ENCODE measurements around the gene NSD2. TPM values are rescaled to one million over a fixed set of nuclear protein-coding genes. Genes with fewer than 3 reads are reported as not detected.
"Not testable (repeated sequence)": the region's sequence is repeated elsewhere in the genome, so short reads cannot be mapped to it uniquely, and the experiment has no call there.

The NSD2 gene
- polyA plus RNA-seq, 3 donors: 7.3 to 12.0 (median 9.8) TPM

DNA sequence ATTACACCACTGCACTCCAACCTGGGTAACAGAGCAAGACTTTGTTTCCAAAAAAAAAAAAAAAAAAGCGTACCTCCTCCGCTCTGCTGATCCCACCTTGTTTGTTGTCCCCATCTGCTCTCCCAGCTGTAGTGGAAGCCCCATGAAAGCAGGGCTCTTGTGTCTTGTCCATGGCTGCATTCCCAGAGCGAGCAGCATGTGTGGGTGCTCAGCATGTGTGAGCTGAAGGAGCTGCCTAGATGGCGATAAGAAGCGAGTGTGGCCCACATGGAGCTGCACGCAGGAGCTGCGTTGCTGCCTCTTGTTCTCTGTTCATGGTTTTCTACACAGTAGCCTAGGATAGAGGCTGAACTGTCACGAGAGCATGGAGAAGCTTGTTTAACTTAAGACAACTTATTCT is 12.4 kb downstream of the NSD2 start:
- no peak overlapping the region for H3K27ac ChIP-seq (ENCODE audit: low read depth, low read length)
- 92 to 96% (median 94%) methylated on average over 8 of the region's 8 CpGs for WGBS, 3 donors

DNA sequence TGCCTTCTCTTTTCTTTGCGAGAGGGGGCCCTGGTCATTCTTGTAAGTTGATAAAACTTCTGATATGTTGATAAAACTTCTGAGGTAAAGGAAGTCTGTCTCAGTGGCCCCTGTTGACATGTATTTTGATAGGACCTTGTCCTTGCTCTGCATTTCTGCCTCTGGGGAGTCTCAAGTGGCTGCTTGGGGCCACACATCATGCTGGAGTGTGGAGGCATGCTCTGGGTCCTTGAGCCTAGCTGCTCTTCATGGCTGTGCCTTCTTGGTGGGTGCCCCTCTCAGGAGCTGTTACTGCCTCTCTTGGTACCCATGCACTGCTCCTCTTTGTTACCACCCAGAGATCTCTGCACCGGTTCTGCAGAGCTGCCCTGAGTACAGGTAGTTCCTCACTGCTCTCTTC is 14.2 kb downstream of the NSD2 start:
- no peak overlapping the region for H3K27ac ChIP-seq (ENCODE audit: low read depth, low read length)
- 81 to 92% (median 89%) methylated on average over 2 of the region's 2 CpGs for WGBS, 3 donors

DNA sequence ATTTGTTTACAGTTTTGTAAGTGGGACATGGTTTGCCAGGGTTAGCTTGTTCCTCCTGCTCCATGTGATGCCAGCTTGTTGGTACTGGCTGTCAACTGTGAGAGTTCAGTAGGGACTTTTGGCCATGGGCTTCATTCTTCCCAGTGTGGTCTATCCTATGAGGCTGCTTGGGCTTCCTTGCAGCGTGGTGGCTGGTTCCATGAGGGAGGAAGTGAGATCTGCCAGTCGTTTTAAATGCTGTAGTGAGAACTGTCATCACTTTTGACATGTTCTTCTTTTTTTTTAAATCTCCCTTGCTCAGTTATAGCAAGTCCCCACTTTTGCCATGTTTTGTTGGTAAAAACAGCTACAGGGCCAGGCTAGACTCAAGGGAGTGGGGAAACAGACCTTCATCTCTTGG is 15.9 kb downstream of the NSD2 start:
- 38 to 80% (median 45%) methylated on average over 2 of the region's 2 CpGs for WGBS, 3 donors
- no peak overlapping the region for H3K27ac ChIP-seq (ENCODE audit: low read depth, low read length)

DNA sequence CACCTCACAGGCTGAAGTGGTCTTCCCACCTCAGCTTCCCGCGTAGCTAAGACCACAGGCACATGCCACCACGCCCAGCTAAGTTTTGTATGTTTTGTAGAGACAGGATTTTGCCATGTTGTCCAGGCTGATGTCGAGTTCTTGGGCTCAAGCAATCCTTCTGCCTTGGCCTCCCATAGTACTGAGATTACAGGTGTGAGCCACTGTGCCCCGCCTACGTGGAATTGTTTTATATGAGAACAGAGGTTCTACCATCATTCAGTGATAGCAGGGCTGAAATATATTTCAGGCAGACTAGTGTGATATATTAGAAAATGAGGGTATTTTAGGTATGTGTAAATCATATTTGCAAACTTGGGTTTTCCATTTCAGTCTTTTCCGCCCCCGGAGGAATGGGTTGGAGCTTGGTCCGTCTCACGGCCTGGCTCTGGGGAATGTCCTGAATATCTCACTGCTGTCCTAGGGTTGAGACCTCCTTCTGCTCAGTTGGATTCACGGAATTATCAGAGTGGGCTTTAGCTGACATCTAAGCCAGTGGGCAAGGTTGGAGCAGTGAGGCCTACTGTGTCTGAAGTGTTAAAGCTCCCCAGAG is 19.9 kb downstream of the NSD2 start:
- no peak overlapping the region for H3K27ac ChIP-seq (ENCODE audit: low read depth, low read length)
- 96 to 97% (median 96%) methylated on average over 11 of the region's 11 CpGs for WGBS, 3 donors

DNA sequence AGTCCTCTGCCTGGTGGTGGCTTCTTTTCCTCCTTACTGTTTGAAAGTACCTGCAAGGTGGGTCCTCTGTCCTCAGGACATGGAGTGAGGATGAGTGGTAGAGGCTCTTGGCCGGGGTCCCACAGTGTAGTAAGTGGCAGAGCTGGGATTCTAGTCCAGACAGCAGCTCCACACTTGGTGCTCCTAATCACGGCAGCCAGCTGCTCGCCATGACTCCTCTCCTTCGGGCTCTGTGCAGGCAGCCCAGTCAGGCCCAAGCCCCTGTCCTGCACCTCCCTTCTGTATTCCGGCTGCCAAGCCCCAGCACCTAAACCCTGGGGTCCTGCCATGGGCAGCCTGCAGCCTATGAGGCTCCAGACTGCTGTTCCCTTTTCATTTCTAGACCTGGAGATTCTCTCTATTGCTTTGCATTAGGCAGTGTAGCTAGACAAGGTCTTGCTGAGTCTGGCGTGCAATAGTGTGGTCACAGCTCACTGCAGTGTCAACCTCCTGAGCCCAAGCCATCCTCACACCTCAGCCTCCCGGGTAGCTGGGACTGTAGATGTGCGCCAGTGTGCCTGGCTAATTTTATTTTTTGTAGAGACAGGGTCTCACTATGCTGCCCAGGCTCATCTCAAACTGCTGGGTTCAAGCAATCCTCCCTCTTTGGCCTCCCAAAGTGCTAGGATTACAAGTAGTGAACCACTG is 24.9 kb downstream of the NSD2 start:
- H3K27ac ChIP-seq (ENCODE audit: low read depth, low read length): no peak overlapping the region
- 91 to 96% (median 92%) methylated on average over 8 of the region's 8 CpGs for WGBS, 3 donors

DNA sequence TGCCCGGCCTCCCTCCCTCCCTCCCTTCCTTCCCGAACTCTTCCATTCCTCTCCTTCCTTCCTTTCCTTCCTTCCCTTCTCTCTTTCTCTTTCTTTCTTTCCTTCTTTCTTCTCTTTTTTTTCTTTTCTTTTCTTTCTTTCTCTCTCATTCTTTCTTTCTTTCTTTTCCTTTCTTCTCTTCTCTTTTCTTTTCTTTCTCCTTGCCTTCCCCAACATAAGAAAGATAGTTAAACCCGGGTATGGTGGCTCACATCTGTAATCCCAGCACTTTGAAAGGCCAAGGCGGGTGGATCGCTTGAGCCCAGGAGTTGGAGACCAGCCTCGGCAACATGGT is 25.4 kb downstream of the NSD2 start:
- no peak overlapping the region for H3K27ac ChIP-seq (ENCODE audit: low read depth, low read length)
- WGBS, 3 donors: 89 to 90% (median 89%) methylated on average over 6 of the region's 6 CpGs

DNA sequence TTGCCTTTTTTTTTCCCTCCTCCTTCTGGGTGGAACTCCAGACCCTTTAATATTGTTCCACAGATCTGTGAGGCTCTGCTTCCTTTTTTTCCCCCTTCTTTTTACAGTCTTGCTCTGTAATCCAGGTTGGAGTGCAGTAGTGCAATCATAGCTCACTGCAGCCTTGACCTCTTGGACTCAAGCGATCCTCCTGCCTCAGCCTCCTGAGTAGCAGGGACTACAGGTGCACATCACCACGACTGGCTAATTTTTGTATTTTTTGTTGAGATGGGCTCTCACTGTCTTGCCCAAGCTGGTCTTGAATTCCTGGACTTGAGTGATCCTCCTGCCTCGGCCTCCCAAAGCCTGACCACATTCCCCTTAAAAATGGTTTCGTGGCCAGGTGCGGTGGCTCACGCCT is 26.8 kb downstream of the NSD2 start:
- H3K27ac ChIP-seq (ENCODE audit: low read depth, low read length): no peak overlapping the region
- 95 to 98% (median 96%) methylated on average over 6 of the region's 6 CpGs for WGBS, 3 donors

DNA sequence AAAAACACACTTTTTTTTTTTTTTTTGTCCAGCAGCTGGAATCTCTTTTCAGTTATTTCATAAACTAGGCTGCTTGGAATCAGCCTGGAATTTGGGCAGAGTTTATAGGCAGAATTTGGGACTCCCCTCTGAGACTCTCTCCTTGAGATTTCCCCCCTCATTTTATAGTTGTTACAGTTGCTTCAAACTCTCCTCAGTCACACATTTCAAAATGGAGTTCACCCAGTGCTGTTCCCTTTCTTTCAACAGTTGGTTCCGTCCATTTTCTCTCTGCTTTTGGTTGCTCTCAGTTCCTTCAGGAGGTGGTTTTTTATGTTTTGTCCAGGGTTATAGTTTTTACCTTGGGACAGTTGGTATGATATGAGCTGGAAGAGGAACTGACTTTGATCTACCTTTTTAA is 27.5 kb downstream of the NSD2 start:
- H3K27ac ChIP-seq (ENCODE audit: low read depth, low read length): no peak overlapping the region
- 63 to 93% (median 72%) methylated on average over 1 of the region's 1 CpG for WGBS, 3 donors

DNA sequence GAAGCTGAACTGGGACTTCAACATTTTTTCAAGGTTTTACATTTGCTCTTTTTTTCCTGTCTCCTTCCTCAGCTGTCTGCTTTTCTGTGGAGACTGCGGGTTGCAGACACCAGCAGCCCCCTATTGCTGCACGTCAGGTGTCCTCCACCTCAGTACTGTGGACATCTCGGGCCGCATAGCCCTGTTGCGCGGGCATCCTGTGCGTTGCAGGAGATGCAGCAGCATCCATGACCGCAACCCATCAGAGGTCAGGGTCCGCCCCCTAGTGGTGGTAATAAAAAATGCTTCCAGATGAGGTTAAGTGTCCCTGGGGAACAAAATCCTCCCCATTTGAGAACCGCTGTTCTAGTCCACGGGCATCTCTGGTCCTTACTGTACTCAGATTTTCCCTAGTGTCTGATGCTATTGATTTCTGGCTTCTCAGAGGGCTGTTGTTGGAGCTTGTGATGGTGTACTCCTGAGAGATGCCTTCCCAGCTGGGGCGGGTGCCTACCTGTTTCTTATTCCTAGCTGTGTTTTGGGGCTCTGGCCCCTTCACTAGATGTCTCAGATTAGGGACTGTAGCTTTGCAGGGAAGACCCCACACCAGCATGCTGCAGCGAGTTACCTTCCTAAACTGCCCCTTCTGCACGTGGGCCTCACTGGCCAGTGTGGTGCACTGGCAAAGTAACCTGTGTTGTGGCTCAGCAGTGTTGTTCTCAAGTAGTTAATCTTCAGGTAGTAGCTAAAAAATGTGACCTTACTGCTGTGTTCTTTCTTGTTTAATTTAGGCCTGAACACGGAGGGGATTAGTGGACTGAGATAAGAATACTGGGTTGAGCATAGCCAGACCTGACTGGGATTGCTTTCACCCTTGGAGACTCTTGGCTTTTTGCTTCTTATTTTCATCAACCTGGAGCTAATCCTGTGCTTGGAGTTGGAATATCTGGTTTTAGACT is 28.2 kb downstream of the NSD2 start:
- 23 to 27% (median 26%) methylated on average over 15 of the region's 15 CpGs for WGBS, 3 donors

DNA sequence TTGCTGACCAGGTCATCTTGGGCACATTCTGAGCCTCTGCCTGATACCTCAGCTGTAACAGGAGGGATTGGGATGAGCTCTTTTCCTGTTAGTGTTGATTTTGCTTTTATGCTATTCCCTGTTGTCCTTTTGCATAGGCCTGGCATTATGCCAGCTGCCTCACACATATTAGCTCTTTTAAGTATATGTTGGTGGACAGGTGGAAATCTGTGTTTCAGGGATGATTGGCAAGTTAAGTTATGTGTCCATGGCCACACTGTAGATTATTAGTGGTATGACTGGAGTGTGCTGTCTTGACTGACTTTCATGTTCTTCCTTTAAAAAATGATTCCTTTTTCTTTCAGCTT is 28.9 kb downstream of the NSD2 start:
- H3K27ac ChIP-seq (ENCODE audit: low read depth, low read length): no peak overlapping the region

More for the DNA sequence above, 28.2 kb downstream of the NSD2 start:
- no peak overlapping the region for H3K27ac ChIP-seq (ENCODE audit: low read depth, low read length)

DNA sequence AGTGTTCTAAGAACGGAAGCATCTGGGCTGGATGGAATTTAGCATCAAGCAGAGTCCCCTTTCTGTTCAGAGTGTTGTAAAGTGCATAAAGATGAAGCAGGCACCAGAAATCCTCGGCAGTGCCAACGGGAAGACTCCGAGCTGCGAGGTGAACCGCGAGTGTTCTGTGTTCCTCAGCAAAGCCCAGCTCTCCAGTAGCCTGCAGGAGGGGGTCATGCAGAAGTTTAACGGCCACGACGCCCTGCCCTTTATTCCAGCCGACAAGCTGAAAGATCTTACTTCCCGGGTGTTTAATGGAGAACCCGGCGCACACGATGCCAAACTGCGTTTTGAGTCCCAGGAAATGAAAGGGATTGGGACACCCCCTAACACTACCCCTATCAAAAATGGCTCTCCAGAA is 29.4 kb downstream of the NSD2 start:
- 86 to 90% (median 88%) methylated on average over 16 of the region's 16 CpGs for WGBS, 3 donors
- no peak overlapping the region for H3K27ac ChIP-seq (ENCODE audit: low read depth, low read length)

DNA sequence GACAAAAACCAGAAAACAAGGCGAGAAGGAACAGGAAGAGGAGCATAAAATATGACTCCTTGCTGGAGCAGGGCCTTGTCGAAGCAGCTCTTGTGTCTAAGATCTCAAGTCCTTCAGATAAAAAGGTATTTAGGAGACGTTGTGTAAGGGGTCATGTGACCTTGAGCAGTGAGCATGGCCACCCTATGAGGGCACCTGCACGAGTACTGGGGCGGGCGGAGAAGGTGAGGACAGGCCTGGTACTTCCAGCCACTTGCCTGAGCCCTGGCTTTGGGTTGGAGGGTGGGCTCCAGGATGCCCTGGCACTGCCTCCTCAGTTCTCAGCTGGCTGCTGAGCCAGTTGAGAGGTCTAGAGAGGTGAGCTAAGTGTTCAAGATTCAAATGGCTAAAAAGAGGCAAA is 29.9 kb downstream of the NSD2 start:
- 76 to 84% (median 83%) methylated on average over 6 of the region's 6 CpGs for WGBS, 3 donors
- no peak overlapping the region for H3K27ac ChIP-seq (ENCODE audit: low read depth, low read length)

DNA sequence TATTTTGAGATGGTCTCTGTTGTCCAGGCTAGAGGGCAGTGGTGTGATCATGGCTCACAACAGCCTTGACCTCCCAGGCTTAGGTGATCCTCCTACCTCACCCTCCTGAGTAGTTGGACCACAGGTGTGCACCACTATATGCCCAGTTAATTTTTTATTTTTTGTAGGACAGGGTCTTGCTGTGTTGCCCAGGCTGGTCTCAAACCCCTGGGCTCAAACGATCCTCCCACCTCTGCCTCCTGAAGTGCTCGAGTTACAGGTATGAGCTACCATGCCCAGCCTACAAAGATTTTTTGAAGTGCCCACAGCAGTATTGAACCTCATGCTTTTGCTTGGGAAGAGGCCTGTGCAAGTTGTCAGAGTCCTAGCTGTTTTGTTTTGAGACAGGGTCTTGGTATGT is 31.1 kb downstream of the NSD2 start:
- H3K27ac ChIP-seq (ENCODE audit: low read depth, low read length): no peak overlapping the region
- WGBS, 3 donors: 92 to 93% (median 92%) methylated on average over 2 of the region's 2 CpGs

DNA sequence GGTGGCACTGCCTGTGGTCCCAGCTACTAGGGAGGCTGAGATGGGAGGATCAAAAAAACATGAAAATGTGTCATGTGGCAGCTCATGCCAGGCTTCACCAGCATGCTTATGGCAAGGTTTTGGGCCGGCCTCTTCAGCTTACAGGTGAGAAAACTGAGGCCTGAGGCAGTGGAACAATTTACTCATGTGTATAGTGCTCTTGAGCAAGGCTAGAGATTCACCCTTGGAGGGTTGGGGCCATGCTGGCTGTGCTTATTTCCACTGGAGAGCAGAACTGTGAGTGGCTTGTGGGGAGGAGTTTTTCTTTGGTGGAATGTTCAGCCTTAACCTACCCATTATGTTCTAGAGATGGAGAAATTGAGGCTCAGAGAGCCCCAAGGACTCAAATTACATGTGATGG is 31.8 kb downstream of the NSD2 start:
- 88 to 97% (median 93%) methylated on average over 1 of the region's 1 CpG for WGBS, 3 donors
- no peak overlapping the region for H3K27ac ChIP-seq (ENCODE audit: low read depth, low read length)

DNA sequence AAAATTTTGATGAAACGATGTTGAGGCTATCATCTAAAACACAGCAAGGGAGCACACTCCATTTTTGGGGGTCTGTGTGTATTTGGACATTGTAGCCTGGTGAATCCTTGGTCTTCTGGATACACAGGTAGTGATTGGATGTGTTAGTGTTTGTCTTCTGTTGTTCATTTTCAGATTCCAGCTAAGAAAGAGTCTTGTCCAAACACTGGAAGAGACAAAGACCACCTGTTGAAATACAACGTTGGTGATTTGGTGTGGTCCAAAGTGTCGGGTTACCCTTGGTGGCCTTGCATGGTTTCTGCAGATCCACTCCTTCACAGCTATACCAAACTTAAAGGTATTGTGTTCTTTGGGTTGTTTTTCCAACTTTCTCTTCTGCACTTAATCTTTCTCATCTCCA is 32.8 kb downstream of the NSD2 start:
- WGBS, 3 donors: 72 to 80% (median 77%) methylated on average over 3 of the region's 3 CpGs
- H3K27ac ChIP-seq (ENCODE audit: low read depth, low read length): no peak overlapping the region

DNA sequence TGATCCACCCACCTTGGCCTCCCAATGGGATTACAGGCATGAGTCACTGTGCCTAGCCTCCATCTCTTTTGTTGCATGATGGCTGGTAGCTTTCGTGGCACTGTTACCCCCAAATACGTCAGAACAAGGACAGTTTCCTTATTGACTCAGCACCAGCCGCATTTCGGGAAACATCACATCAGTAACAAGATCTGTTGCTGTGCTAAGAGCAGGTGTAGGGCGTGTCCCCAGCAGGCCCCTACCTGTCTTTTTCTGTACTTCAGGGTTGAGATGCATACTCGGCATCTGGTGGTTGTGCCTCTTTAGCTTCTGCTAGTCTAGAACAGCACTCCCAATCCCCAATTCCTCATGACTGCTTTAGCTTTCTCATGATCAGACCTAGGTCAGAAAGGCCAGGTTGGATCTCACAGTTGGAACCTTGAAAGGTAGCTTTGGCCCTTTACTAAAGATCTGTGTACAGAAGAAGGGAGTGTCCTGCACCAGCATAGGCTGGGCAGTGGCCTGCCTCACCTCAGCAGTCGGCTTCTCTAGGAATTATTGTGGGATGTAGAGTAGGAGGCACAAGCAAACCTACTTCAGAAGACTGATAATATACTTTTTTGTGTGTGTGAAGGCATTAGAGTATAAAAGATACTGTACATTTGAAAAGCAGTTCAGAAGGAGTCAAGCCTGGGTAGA is 36.8 kb downstream of the NSD2 start:
- 83 to 95% (median 90%) methylated on average over 7 of the region's 7 CpGs for WGBS, 3 donors
- H3K27ac ChIP-seq (ENCODE audit: low read depth, low read length): no peak overlapping the region

DNA sequence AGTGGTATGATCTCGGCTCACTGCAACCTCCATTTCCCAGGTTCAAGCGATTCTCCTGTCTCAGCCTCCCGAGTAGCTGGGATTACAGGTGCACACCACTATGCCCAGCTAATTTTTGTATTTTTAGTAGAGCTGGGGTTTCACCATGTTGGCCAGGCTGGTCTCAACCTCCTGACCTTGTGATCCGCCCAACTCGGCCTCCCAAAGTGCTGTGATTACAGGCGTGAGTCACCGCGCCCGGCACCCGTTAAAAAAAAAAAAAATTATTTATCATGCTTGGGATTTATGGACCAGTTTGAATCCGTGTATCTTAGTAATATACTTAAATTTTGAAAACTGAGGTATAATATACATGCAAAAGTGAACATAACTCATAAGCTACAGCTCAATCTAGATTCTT is 38.5 kb downstream of the NSD2 start:
- 91 to 94% (median 93%) methylated on average over 11 of the region's 11 CpGs for WGBS, 3 donors
- not testable (repeated sequence) for H3K27ac ChIP-seq (ENCODE audit: low read depth, low read length)

DNA sequence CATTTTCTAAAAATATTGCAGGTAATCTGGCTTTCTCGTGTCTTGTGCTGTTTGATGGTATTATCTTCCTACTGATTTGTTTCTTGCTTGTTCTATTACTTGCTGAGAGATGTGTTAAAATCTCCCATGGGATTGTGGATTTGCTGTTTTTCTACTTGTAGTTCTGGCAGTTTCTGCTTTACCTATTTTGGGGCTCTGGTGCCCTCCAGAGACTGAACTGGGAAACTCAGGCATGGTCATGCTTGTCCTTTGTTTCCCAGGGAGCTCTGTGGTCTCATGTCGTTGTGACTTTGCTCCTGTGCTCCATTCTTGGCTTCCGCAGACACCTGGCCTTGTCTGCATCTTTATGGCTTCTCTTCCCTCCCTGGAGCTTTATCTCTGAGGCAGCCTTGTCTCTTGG is 39.5 kb downstream of the NSD2 start:
- no peak overlapping the region for H3K27ac ChIP-seq (ENCODE audit: low read depth, low read length)
- WGBS, 3 donors: 41 to 56% (median 51%) methylated on average over 3 of the region's 3 CpGs

DNA sequence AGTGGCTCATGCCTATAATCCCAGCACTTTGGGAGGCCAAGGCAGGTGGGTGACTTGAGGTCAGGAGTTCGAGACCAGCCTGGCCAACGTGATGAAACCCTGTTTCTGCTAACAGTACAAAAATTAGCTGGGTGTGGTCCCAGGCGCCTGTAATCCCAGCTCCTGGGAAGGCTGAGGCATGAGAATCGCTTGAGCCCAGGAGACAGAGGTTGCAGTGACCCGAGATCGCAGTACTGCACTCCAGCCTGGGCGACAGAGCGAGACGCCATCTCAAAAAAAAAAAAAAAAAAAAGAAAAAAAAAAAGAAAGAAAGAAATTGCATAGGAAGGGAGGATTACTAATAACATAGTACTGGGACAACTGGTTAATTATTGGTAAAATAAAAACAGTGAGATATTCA is 40.1 kb downstream of the NSD2 start:
- not testable (repeated sequence) for H3K27ac ChIP-seq (ENCODE audit: low read depth, low read length)
- WGBS, 3 donors: 90 to 94% (median 93%) methylated on average over 9 of the region's 9 CpGs
